Ovary (tissue), 3 donors: ENCODE measurements around the gene SLFN11.

Experiments used
- CTCF ChIP-seq, 3 donors: fragments of 450-650 bp in 2 of 3; fragments of 200-600 bp in 1 of 3; IDR thresholded peaks; one replicate each; pipeline versions ENCODE4 v1.5.1 to v1.8.0; 2016 to 2022; ENCODE audit warnings: antibody characterized with exemption in 3 of 3, mild to moderate bottlenecking in 1 of 3
- POLR2A ChIP-seq: fragments of 450-650 bp; IDR thresholded peaks from one replicate; pipeline ENCODE4 v1.6.1; 2017; ENCODE audit warnings: antibody characterized with exemption, mild to moderate bottlenecking, moderate library complexity
- donor health status: DM: no; HTN: no; CAD: no.

DNA sequence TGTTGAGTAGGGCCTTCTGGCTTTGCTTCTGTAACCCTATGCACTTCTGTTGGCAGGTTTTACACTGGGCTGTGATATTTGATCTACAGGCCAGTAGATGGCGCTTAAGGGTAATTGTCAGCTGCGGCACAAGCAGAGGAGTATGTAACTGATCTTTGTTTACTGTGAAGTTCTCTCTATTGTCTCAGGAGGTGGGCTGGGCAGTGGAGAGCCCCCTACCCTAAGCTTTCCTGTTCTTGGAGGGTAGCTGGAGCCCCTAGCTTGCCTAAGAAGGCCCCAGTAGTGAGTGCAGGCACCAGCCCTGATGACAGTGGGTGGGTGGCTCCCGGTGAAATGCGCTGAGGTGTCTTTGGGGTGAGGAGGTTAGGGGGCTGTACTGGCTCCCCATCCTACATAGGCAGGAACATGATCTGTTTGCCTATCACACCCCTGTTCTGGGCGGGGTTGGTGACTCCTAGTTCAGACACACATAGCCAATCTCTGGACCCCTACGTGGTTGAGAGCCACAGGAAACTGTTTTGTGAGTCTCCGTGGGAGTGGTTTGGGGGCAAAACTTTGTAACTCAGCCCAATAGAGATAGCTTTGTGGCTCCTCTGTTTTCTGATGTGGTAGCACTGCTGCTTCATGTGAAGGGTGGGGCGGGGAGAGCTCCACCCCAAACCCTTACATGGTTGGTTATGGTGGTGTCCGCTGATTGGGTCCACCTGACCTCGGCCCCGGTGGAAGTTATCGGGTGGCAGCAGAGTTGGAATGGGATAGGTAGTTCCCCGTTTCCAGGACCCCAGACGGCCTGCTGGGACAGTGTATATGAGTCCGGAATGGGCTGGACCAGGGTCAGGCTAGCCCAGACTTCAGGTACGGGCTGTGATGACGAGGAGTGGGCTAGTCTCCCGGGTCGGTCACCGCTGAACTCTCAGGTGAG, 60.4 kb downstream of the SLFN11 start:
- TF ChIP-seq CTCF (IDR thresholded peaks at IDR 0.05) (peak; percentile 66 to 76 (median 72)), POLR2A (no peak)
